ENCODE results near the gene ISL2. TPM values are rescaled to one million over a fixed set of nuclear protein-coding genes. Genes with fewer than 3 reads are reported as not detected.

The ISL2 gene
- total RNA-seq, 1 experiment from 2014 or later, result 0.51 TPM

DNA sequence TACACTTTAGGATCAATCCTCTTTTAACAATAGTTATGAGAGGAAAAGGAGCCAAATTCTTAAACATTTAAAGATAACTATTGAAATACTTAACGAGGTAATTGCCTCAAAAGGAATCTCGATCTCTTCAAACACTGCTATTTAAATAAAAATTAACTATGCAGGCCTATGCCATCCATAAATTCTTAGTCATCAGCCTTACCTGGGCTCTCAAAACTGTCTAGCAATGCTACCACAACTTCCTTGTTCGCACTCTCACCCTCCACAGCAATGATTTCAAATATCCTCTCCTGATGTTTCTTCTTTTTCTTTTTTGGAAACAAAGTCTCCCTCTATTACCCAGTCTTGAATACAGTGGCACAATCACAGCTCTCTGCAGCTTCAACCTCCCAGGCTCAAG is 37.6 kb upstream of the ISL2 start:
- Histone ChIP-seq H3K4me1 (ENCODE audit: control insufficient read depth, insufficient read depth, low read length) (no peaks in the 10 kb centered on the region), H3K4me3 (ENCODE audit: low read depth in 2 of 2, low read length in 2 of 2) (no peak overlapping the region), H3K27me3 (ENCODE audit: control insufficient read depth, insufficient read depth, low read length) (no peaks in the 10 kb centered on the region), H3K9me3 (ENCODE audit: control insufficient read depth, insufficient read depth, low read depth, low read length) (no peaks in the 10 kb centered on the region), H3K27ac (ENCODE audit: low read length) (no peak overlapping the region), H3K36me3 (ENCODE audit: control insufficient read depth, insufficient read depth, low read length) (no peaks in the 10 kb centered on the region)
- no peak for TF ChIP-seq TCF7L2 (IDR thresholded peaks at IDR 0.05; ENCODE audit: low read depth, low read length)
- TF ChIP-seq, protein P1, sequence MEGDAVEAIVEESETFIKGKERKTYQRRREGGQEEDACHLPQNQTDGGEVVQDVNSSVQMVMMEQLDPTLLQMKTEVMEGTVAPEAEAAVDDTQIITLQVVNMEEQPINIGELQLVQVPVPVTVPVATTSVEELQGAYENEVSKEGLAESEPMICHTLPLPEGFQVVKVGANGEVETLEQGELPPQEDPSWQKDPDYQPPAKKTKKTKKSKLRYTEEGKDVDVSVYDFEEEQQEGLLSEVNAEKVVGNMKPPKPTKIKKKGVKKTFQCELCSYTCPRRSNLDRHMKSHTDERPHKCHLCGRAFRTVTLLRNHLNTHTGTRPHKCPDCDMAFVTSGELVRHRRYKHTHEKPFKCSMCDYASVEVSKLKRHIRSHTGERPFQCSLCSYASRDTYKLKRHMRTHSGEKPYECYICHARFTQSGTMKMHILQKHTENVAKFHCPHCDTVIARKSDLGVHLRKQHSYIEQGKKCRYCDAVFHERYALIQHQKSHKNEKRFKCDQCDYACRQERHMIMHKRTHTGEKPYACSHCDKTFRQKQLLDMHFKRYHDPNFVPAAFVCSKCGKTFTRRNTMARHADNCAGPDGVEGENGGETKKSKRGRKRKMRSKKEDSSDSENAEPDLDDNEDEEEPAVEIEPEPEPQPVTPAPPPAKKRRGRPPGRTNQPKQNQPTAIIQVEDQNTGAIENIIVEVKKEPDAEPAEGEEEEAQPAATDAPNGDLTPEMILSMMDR (IDR thresholded peaks at IDR 0.05), result no peak
- DNase-seq (ENCODE audit: low read depth, low spot score), result no peak
- no peak for ATAC-seq
- CTCF ChIA-PET, result no interaction called here
- intact Hi-C loops (cut with micrococcal nuclease; ENCODE audit: unreplicated experiment) (no loop called here), in situ Hi-C loops (cut with HindIII; ENCODE audit: low pct_unique_long_range_greater_than_20kb, low sequenced_read_pairs) (no loop called here)
- no TSS peak for BruUV-seq (replicated peaks)
- POLR2A ChIA-PET, result interaction anchor here (0.5 kb wide), 1 partner anchor 24 kb away, joined by 3 read pairs; no protein-coding TSS in a partner anchor

GRCh38 chr15:76299786-76300185 is 36.8 kb upstream of the ISL2 start:
- in situ Hi-C loops (cut with HindIII; ENCODE audit: low pct_unique_long_range_greater_than_20kb, low sequenced_read_pairs) (no loop called here), intact Hi-C loops (cut with micrococcal nuclease; ENCODE audit: unreplicated experiment) (no loop called here)
- H3K4me3 ChIP-seq (ENCODE audit: low read depth in 2 of 2, low read length in 2 of 2), result no peak overlapping the region
- no peaks in the 10 kb centered on the region for H3K4me1 ChIP-seq (ENCODE audit: control insufficient read depth, insufficient read depth, low read length)
- H3K36me3 ChIP-seq (ENCODE audit: control insufficient read depth, insufficient read depth, low read length), result no peaks in the 10 kb centered on the region
- no peak for DNase-seq (ENCODE audit: low read depth, low spot score)
- H3K27ac ChIP-seq (ENCODE audit: low read length), result no peak overlapping the region
- TF ChIP-seq, protein P2, sequence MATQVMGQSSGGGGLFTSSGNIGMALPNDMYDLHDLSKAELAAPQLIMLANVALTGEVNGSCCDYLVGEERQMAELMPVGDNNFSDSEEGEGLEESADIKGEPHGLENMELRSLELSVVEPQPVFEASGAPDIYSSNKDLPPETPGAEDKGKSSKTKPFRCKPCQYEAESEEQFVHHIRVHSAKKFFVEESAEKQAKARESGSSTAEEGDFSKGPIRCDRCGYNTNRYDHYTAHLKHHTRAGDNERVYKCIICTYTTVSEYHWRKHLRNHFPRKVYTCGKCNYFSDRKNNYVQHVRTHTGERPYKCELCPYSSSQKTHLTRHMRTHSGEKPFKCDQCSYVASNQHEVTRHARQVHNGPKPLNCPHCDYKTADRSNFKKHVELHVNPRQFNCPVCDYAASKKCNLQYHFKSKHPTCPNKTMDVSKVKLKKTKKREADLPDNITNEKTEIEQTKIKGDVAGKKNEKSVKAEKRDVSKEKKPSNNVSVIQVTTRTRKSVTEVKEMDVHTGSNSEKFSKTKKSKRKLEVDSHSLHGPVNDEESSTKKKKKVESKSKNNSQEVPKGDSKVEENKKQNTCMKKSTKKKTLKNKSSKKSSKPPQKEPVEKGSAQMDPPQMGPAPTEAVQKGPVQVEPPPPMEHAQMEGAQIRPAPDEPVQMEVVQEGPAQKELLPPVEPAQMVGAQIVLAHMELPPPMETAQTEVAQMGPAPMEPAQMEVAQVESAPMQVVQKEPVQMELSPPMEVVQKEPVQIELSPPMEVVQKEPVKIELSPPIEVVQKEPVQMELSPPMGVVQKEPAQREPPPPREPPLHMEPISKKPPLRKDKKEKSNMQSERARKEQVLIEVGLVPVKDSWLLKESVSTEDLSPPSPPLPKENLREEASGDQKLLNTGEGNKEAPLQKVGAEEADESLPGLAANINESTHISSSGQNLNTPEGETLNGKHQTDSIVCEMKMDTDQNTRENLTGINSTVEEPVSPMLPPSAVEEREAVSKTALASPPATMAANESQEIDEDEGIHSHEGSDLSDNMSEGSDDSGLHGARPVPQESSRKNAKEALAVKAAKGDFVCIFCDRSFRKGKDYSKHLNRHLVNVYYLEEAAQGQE (IDR thresholded peaks at IDR 0.05; ENCODE audit: insufficient read depth in 1 of 2, low read depth in 2 of 2, low read length in 1 of 2), result no peak
- TF ChIP-seq TCF7L2 (IDR thresholded peaks at IDR 0.05; ENCODE audit: low read depth, low read length), result no peak
- TF ChIP-seq SIN3A (IDR thresholded peaks at IDR 0.05; ENCODE audit: borderline replicate concordance, insufficient read depth, low read depth, low read length), result no peak
- no peak for TF ChIP-seq POLR2AphosphoS5 (IDR thresholded peaks at IDR 0.05; ENCODE audit: low read depth, low read length)
- TF ChIP-seq, protein P1 (IDR thresholded peaks at IDR 0.05), result no peak
- no peak for ATAC-seq
- no peaks in the 10 kb centered on the region for H3K27me3 ChIP-seq (ENCODE audit: control insufficient read depth, insufficient read depth, low read length)
- no peaks in the 10 kb centered on the region for H3K9me3 ChIP-seq (ENCODE audit: control insufficient read depth, insufficient read depth, low read depth, low read length)
- ChIA-PET POLR2A (no interaction called here), CTCF (no interaction called here)
- no TSS peak for BruUV-seq (replicated peaks)

All from Panc1 (cell line).